Upper lobe of left lung (tissue), 4 donors: ENCODE data around the gene NDUFV3.

Experiments used
- EP300 ChIP-seq, 4 donors: sonication (generic); formaldehyde crosslinking; IDR thresholded peaks; one replicate each; pipeline ENCODE4 v1.5.1; 2017; ENCODE audit warnings: antibody characterized with exemption in 4 of 4, control low read depth in 2 of 4
- POLR2AphosphoS5 ChIP-seq, 2 donors: sonication (generic); formaldehyde crosslinking; IDR thresholded peaks; one replicate each; pipeline ENCODE4 v1.5.1; 2017; ENCODE audit warnings: antibody characterized with exemption in 2 of 2
- TF ChIP-seq, protein P1 (sequence below), 6 experiments: fragments of 450-650 bp in 4 of 6; fragments of 200-600 bp in 2 of 6; sonication (generic) in 2 of 6; IDR thresholded peaks; one replicate each; pipeline ENCODE4 v1.5.1; 2016 to 2019; ENCODE audit warnings: antibody characterized with exemption in 6 of 6

DNA sequence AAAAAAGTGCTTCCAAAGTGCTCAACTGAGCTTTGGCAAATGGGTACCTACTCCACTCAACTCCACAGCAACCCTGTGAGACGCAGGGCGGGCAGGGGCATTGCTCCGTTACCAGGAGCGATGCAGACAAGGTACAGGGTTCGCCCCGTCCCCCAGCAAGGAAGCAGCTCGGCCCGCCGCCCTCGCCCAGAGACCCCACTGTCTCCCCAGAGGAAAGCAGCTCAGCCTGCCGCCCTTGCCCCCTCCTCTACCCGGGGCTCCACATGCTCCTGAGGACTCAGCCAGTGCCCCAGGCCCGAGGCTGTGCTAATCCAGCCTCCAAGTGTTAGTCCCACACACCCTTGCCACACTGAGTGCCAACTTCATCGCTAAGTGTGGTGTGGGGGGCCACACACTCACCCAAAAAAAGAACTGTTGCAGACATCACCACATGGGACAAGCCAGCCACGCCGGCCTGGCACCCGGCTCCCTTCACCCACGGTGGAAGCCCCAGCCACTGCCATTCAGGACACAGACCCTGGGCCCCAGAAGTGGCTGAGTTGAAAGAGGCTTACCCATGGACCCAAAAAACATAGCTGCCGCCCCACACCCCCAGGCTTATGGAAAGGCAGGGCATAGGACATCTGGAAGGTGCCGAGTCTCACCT is 40.1 kb upstream of the NDUFV3 start:
- TF ChIP-seq, protein P1, sequence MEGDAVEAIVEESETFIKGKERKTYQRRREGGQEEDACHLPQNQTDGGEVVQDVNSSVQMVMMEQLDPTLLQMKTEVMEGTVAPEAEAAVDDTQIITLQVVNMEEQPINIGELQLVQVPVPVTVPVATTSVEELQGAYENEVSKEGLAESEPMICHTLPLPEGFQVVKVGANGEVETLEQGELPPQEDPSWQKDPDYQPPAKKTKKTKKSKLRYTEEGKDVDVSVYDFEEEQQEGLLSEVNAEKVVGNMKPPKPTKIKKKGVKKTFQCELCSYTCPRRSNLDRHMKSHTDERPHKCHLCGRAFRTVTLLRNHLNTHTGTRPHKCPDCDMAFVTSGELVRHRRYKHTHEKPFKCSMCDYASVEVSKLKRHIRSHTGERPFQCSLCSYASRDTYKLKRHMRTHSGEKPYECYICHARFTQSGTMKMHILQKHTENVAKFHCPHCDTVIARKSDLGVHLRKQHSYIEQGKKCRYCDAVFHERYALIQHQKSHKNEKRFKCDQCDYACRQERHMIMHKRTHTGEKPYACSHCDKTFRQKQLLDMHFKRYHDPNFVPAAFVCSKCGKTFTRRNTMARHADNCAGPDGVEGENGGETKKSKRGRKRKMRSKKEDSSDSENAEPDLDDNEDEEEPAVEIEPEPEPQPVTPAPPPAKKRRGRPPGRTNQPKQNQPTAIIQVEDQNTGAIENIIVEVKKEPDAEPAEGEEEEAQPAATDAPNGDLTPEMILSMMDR (IDR thresholded peaks at IDR 0.05) = no peak
- TF ChIP-seq EP300 (IDR thresholded peaks at IDR 0.05) = no peak
- TF ChIP-seq POLR2AphosphoS5 (IDR thresholded peaks at IDR 0.05) = no peak
